ENCODE results near the gene CPSF4L.

Gene CPSF4L, protein sequence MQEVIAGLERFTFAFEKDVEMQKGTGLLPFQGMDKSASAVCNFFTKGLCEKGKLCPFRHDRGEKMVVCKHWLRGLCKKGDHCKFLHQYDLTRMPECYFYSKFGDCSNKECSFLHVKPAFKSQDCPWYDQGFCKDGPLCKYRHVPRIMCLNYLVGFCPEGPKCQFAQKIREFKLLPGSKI

DNA sequence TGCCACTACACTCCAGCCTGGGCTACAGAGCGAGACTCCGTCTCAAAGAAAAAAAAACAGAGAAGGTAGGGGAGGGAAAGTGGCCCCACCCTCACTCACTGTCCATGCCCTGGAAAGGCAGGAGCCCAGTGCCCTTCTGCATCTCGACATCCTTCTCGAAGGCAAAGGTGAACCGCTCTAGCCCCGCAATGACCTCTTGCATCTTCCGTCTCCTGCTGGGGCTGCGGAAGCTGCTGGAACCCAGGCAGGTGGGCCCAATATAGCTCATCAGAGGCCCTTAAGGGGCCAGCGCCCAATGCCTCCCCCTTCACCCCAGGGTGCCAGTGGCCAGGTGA is at the start of gene CPSF4L:
CPSF4L (minus strand) TSS at position 264 of the 335 bp plus-strand sequence; CDS start at position 202, 62 bp downstream.
- TF ChIP-seq, protein P1, sequence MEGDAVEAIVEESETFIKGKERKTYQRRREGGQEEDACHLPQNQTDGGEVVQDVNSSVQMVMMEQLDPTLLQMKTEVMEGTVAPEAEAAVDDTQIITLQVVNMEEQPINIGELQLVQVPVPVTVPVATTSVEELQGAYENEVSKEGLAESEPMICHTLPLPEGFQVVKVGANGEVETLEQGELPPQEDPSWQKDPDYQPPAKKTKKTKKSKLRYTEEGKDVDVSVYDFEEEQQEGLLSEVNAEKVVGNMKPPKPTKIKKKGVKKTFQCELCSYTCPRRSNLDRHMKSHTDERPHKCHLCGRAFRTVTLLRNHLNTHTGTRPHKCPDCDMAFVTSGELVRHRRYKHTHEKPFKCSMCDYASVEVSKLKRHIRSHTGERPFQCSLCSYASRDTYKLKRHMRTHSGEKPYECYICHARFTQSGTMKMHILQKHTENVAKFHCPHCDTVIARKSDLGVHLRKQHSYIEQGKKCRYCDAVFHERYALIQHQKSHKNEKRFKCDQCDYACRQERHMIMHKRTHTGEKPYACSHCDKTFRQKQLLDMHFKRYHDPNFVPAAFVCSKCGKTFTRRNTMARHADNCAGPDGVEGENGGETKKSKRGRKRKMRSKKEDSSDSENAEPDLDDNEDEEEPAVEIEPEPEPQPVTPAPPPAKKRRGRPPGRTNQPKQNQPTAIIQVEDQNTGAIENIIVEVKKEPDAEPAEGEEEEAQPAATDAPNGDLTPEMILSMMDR (IDR thresholded peaks at IDR 0.05; ENCODE audit: low read depth, low read length): no peak
- H3K4me3 ChIP-seq (ENCODE audit: low read depth, low read length): no peak within 1 kb of the TSS

DNA sequence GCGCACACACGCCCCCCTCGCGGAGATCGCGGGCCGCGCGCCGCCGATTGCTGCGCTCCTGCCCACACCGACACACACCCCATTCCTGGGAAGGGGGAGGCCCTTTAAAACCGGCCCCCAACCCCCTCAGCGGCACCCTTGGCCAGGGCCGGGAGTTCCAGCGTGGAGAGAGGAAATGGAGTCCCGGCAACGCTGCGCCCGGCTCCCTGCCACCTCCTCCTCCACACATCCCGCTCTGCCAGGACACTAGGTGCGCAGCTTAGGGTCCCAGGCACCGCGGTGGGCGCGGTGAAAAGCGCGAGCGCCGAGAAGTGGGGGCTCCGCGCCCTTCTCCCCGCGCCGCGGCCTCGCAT is 49.7 kb upstream of the CPSF4L start:
- TF ChIP-seq, protein P1 (IDR thresholded peaks at IDR 0.05; ENCODE audit: low read depth, low read length): no peak
- peak overlapping the region; percentile 96 for H3K4me3 ChIP-seq (ENCODE audit: low read depth, low read length)

DNA sequence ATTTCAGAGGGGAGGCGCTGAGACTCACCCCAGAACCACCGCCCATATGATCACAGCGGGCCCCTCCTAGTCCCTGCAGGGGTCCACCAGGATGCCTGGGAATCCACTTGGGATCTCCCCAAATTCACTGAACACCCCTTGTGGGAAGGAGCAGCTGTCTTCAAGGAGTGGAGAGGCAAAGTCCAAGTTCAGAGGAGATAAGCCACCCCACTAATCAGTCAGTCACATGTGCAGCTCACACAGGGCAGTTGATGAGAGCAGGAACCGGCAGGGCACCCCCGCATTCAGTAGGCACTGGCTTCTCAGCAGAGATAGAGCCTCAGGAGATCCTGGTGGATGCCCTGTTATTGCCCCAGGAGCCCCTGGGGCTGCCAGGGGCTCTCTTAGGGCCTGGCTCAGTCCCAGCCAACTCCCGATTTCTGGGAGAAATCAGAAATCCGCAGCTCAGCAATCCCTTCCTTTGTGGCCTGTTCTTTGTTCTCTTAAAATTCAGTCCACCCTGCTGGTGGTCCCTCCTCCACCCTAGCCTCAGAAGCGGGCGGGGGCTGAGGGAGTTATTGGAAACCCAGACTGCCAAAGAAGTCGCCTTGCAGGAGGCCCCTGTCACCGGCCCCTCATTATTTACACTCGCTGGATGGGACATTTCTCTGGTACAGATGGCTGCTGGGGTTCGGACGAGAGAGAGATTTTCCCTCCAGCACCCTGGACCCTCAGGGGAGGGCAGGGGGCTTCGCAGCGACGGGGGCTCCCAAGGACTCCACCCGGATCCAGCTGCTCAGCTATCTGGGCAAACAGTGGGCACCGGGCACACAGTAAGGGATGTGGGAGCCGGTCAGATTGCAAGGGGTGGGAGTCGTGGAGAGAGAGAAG is 48.3 kb upstream of the CPSF4L start:
- peak overlapping the region; percentile 96 for H3K4me3 ChIP-seq (ENCODE audit: low read depth, low read length)
- TF ChIP-seq, protein P1 (IDR thresholded peaks at IDR 0.05; ENCODE audit: low read depth, low read length): no peak

DNA sequence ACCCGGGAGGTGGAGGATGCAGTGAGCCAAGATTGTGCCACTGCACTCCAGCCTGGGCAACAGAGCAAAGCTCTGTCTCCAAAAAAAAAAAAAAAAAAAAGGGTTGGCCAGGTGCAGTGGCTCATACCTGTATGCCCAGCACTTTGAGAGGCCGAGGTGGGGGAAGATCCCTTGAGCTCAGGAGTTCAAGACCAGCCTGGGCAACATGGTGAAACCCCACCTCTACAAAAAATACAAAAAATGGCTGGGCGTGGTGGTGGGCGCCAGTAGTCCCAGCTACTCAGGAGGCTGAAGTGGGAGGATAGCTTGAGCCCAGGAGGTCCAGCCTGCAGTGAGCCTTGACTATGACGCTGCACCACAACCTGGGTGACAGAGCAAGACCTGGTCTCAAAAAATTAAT is 47.3 kb upstream of the CPSF4L start:
- H3K4me3 ChIP-seq (ENCODE audit: low read depth, low read length): peak overlapping the region; percentile 96

DNA sequence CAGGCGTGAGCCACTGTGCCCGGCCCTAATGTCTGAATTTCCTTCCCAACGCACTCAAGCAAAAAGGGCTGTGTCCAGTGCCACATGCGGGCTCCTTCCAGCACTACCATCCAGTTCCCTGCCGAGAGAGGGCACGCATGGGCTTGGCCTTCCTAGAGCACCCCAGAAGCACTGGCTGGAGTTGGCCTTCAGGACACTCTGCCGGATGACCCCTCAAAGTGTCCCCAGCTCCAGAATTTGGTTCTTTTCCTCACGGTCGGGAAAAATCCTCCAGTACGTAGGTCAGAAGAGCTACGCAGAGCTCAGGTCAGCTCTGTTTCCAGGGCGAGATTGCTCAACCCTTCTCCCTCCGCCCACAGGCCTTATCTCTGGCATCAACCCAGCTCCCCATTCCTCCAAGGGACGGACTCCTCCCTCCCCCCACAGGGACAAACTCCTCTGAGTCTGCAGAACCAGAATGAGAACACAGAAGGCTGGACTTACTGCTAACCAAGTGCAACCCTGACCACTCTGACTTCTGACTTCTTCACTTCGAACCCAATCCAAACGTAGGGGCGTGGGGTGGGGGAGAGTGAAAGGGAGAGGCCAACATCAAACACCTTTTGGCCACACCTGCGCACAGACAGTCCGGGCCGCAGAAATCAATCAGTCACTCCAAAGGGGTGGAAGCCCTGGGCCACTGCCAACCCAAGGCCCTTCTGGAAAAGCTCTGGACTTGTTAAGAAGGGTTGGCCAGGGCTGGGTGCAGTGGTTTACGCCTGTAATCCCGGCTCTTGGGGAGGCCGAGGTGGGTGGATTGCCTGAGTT is 46.5 kb upstream of the CPSF4L start:
- TF ChIP-seq, protein P1 (IDR thresholded peaks at IDR 0.05; ENCODE audit: low read depth, low read length): no peak
- no peak overlapping the region; the same call in 1 of the 2 replicates for H3K4me3 ChIP-seq (ENCODE audit: low read depth, low read length)

DNA sequence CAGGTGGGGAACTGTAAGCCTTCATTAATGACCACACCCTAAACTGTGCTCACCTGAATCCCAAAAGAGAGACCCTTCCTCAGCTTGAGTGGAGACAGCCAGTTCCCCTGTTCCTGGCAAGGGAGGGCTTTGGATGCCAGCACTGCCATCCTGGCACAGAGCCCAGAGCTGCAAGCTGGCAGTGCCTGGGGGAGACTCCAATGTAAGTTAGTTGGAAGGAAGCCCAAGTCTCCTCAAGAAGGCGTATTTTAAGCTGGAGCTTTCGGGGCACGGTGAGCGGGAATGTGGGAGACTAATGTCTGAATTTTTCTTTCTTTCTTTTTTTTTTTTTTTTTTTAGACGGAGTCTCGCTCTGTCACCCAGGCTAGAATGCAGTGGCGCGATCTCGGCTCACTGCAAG is 45.5 kb upstream of the CPSF4L start:
- no peak overlapping the region for H3K4me3 ChIP-seq (ENCODE audit: low read depth, low read length)
- TF ChIP-seq, protein P1 (IDR thresholded peaks at IDR 0.05; ENCODE audit: low read depth, low read length): no peak

DNA sequence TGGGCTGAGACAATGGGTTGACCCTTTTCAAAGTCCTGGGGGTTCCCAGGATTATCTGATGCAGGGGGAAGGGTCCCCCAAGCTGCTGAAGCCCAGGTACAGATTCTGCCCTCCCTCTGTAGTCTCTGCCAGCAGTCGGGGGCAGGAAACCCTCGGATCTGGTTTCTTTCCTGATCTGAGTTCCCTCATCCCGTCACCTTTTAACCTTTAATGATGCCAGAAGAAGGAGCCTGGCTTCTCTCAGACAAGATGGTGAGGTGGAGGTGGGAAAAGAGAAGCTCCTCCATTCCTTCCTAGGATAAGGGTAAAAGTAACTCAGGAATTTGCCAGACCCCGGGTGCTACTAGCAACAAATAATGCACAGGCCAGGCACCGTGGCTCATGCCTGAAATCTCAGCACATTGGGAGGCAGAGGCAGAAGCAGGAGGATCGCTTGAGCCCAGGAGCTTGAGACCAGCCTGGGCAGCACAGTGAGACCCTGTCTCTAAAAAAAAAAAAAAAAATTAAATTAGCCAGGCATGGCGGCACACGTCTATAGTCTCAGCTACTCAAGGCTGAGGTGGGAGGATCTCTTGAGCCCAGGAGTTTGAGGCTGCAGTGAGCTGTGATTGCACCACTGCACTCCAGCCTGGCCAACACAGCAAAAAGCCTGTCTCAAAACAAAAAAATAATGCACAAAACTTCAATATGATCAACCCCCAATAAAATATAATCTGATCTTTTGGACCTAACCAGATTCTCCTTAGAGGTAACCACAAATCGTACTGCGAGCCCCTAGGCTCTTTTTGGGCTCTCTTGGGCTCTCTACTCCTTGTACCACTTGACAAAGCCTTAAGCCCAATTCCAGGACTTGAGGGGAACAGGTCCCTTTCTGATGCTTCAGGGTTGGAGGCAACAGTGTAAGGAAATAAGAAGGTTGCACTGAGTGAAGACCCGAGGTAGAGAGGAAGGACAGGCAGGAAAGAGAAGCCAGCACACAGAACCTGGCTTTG is 44.5 kb upstream of the CPSF4L start:
- peak overlapping the region; percentile 56 for H3K4me3 ChIP-seq (ENCODE audit: low read depth, low read length)
- TF ChIP-seq, protein P1 (IDR thresholded peaks at IDR 0.05; ENCODE audit: low read depth, low read length): no peak

Data from WI38 (cell line).